GM12874 (cell line): ENCODE measurements around the gene TEC.

ENCODE experiments used
- CTCF ChIP-seq: IDR thresholded peaks from 2 replicates; pipeline ENCODE4 v1.5.1; 2011; ENCODE audit warnings: low read depth, mild to moderate bottlenecking, control low read depth, low read length, moderate library complexity; ENCODE audit not compliant: insufficient read depth

TEC gene

GRCh38 chr4:48244665-48245064, 25.0 kb downstream of the TEC start:
- no peak for TF ChIP-seq CTCF

- no peak for TF ChIP-seq CTCF
Measured at GRCh38 chr4:48243887-48244286, 25.8 kb downstream of the TEC start.

GRCh38 chr4:48243429-48243828, 26.2 kb downstream of the TEC start:
- TF ChIP-seq CTCF, result no peak

- TF ChIP-seq CTCF, result no peak
Measured at GRCh38 chr4:48242511-48243195, 27.0 kb downstream of the TEC start.

- no peak for TF ChIP-seq CTCF
Measured at GRCh38 chr4:48241731-48242130, 27.9 kb downstream of the TEC start.

- no peak for TF ChIP-seq CTCF
Measured at GRCh38 chr4:48237996-48238645, 31.5 kb downstream of the TEC start.

GRCh38 chr4:48235050-48235449, 34.6 kb downstream of the TEC start:
- no peak for TF ChIP-seq CTCF
